ENCODE data around the gene C2orf15.
A peak's percentile ranks its signal among the peaks of the same experiment; 100 is the strongest.
"Not testable (repeated sequence)": the region's sequence is repeated elsewhere in the genome, so short reads cannot be mapped to it uniquely, and the experiment has no call there.

The C2orf15 gene, protein sequence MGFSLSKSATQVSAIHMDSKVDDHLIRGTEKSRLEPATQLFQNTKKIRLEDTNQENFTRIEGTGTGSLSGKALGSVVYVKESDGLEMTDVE

DNA sequence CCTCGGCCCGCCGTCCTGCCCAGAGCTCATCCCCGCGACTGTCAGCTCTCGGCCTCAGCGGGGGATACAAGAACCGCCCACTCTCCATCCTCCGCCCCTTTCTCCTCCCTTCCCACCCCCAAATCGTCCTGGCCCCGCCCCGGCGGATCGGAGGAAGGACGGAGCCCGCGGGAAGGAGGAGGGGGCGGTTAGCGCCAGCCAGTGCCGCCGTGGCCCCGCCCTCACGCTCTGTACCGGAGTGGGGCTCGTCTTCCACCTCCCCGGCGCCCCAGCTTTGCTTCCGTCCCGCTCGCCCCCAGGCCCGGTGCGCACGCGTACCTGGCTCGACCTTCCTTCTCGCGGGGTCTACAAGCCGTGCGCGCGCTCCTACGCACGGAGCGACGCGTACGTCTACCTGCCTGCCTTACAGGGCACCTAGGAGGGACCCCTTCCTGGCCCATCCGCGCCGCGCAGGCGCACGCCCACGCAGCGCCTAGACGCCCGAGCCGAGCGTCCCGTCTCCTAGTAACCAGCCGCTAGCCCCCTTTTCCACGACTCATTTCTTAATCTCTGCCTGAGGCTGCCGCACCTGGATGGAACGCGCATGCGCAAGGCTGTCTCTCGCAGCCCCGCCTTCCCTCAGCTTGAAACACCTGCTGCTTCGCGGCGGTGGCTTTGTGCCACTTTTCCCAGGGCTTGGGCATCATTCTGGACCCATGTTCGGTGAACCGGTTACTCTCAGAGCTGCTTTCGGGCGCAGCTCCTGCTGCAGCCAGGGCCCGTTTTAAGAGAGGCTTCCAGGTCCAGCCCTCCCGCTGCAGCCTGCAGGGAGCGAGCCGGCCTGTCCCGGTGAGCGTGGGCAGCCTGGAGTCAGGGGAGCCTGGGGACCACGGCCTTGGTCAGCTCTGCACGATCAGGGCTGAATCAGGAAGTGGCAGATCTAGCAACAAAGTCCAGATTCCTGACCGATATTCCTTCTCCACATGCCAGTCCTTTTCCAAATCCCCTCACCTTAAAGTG, at the start of gene C2orf15:
Gene C2orf15, plus strand, starts transcription at position 598 of the 999 bp plus-strand sequence. CDS start 8,852 bp downstream, outside the sequence.
- peak; percentile 96 for DNase-seq (ENCODE audit: low read depth)

GRCh38 chr2:99096728-99097127, 44.8 kb upstream of the C2orf15 start:
- DNase-seq (ENCODE audit: low read depth) = no peak

- no peak for DNase-seq (ENCODE audit: low read depth)
These were observed 39.8 kb upstream of the C2orf15 start for GRCh38 chr2:99101697-99102096.

DNA sequence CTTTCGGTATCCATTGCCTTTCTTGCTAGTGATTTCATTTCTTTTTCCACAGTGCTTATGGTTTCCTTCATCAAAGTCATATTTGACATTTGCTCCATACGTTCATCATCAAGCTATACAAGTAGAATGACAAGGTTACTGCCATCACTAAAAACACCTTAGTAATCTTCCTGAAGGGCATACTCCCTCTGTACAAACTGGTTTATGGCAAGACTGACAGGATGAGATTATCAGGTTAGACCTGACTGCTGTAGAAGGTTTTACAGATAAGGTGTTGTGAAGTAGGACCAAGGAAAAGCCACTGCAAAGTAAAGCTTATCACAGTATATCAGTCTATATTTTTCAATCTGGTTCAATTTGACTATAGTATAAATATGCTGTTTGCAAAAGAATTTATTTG, 37.5 kb upstream of the C2orf15 start:
- DNase-seq (ENCODE audit: low read depth) = no peak

- DNase-seq (ENCODE audit: low read depth) = no peak
These were observed 34.6 kb upstream of the C2orf15 start for GRCh38 chr2:99106913-99107312.

DNA sequence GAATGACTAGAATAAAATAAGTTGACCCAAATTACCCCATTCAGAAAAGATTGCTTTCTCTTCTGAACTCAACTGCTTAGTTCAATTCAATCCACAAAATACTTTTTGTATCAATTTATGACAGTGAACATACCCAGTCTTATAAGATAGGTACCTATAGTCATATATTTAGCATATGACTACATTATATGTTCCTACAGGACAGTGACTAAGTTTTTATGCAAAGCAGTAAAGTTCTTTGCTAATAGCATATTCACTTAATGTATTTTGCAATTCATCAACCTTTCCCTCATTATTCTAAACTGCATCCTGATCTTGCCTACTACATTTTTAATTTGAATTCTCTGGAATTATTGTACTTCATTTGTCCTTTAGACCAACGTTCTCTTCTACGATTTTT, 30.3 kb upstream of the C2orf15 start:
- DNase-seq (ENCODE audit: low read depth) = no peak

GRCh38 chr2:99111945-99112344, 29.6 kb upstream of the C2orf15 start:
- no peak for DNase-seq (ENCODE audit: low read depth)

DNA sequence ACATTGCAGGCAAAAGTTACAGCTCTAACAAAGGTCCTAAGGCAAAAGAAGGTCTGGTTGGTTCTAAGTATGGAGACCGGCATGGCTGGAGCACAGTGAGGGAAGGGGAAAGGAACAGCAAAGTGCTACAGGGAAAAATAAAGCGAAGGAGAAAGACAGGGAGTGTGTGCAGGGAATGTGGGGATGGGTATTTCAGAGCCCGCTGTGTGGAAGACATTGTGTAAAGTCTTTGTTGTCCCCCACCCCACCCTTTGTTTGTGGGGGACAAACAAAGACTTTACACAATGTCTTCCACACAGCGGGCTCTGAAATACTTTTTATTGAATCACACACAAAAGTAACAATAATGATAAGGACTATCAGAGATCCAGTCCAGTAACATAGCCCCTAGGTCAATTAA, 28.9 kb upstream of the C2orf15 start:
- DNase-seq (ENCODE audit: low read depth) = no peak

- DNase-seq (ENCODE audit: low read depth) = no peak
These were observed 13.5 kb upstream of the C2orf15 start for GRCh38 chr2:99127981-99128380.

GRCh38 chr2:99135044-99135556, 6.4 kb upstream of the C2orf15 start:
- not testable (repeated sequence) for DNase-seq (ENCODE audit: low read depth)

GRCh38 chr2:99139003-99139402, 2.5 kb upstream of the C2orf15 start:
- no peak for DNase-seq (ENCODE audit: low read depth)

- no peak for DNase-seq (ENCODE audit: low read depth)
These were observed 1.2 kb upstream of the C2orf15 start for GRCh38 chr2:99140056-99140859.

- no peak for DNase-seq (ENCODE audit: low read depth)
These were observed 722 bp upstream of the C2orf15 start for GRCh38 chr2:99140860-99141109.

DNA sequence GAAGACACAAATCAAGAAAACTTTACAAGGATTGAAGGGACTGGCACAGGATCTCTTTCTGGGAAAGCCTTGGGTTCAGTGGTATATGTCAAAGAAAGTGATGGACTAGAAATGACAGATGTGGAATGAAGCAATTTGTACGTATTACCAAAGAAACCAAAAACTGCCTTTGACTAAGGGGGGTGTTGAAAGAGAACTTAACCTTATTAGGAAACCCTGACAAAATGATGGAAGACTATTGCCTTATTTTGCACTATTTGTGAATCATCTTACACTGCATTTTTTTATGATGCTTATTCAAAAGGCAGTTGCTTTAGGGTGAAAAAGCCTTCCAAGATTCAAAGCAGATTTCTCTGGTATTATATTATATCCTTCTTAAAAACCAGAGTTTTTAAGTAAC, 9.2 kb downstream of the C2orf15 start:
- DNase-seq (ENCODE audit: low read depth) = no peak

DNA sequence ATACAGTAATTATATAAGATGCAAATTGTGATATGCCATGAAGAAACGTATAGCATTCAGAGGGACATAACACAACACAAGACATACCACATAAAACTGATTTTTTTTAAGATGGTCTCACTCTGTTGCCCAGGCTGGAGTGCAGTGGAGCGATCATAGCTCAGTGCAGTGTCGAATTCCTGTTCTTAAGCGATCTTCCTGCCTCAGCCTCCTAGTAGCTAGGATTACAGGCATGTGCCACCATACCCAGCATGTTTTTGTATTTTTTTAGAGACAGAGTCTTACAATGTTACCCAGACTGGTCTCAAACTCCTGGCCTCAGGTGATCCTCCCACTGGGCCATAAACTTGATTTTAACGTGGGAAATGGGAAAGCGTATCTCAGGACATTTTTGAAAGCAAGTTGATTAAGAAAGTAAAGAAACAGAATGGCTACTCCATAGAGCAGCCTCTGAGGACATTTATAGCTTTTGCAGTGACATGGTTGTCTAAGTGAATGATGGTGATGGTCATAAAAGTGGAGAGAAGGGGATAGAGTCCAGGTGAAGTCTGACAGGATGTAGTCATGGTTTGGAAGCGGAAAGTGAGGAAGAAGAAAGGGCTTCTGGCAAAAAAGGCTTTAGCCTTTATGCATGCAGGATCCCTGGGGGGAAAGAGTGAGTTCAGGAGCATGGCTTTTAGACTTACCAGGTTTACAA, 10.8 kb downstream of the C2orf15 start:
- DNase-seq (ENCODE audit: low read depth) = no peak

GRCh38 chr2:99153921-99154604, 12.6 kb downstream of the C2orf15 start:
- DNase-seq (ENCODE audit: low read depth) = no peak

- DNase-seq (ENCODE audit: low read depth) = peak; percentile 88
These were observed 13.4 kb downstream of the C2orf15 start, which contains the start of the genes LIPT1 and TSGA10 for GRCh38 chr2:99154643-99155536. LIPT1 (plus strand) TSS chr2:99154967; CDS start chr2:99161958, 6,991 bp downstream. TSGA10 (minus strand) TSS chr2:99154942; CDS start chr2:99109439, 45,503 bp downstream.

DNA sequence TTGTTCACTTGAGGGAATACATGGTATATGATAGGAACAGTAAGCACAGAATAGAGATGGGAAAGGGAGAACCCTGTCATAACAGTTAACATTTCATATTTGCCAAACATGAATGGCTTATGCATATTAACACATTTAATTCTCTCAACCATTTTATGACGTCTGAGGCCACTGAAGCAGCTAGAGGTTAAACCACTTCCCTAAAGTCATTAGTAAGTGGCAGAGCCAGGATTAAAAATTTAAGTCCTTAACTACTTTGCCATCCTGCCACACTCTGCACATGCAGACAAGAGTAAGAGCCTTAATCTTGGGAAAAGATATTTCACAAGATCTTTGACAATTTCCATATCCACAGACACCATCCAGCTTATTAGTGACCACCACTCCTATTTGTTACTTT, 15.4 kb downstream of the C2orf15 start:
- no peak for DNase-seq (ENCODE audit: low read depth)

GRCh38 chr2:99158599-99158998, 17.1 kb downstream of the C2orf15 start:
- no peak for DNase-seq (ENCODE audit: low read depth)

DNA sequence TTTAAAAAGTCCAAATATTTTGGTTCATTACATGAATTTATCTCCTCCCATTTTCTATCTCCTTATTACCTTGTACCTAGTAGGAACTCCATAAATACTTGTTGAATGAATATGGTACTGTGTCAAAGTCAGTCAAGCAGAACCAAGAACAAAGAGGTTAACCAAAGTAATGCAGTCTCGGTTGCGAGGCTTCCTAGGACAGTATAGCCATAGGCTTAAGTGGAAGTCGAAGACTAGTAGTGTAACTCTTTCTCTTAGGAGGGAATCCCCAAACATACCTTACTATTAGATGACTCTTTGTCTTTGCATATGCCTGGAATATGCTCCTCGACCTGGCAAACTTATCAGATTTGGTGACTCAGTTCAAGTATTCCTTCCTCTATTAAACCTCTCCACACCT, 18.1 kb downstream of the C2orf15 start:
- no peak for DNase-seq (ENCODE audit: low read depth)

All from activated T-cell treated with anti-CD3 and anti-CD28 coated beads for 48 hours (primary cell).